ENCODE measurements around the gene B3GALT5. TPM values are rescaled to one million over a fixed set of nuclear protein-coding genes. Genes with fewer than 3 reads are reported as not detected.

Gene B3GALT5
- total RNA-seq, 1 experiment from 2014 or later: not detected

GRCh38 chr21:39680216-39680615, 67.5 kb downstream of the B3GALT5 start:
- CTCF ChIA-PET: interaction anchor here (0.6 kb wide), 1 partner anchor 12 kb away, joined by 3 read pairs; no protein-coding TSS in a partner anchor
- no peak overlapping the region for H3K27ac Mint-ChIP-seq (ENCODE audit: low read depth, unreplicated experiment)
- BruUV-seq (replicated peaks): no TSS peak
- no peak for TF ChIP-seq CTCF (IDR thresholded peaks at IDR 0.05; ENCODE audit: unreplicated experiment)
- H3K4me3 Mint-ChIP-seq (ENCODE audit: unreplicated experiment): no peak overlapping the region
- DNase-seq (ENCODE audit: unreplicated experiment): no peak
- POLR2A ChIA-PET: no interaction called here
- H3K27me3 Mint-ChIP-seq (ENCODE audit: insufficient read depth, unreplicated experiment): no peaks in the 10 kb centered on the region
- no peaks in the 10 kb centered on the region for H3K36me3 Mint-ChIP-seq (ENCODE audit: insufficient read depth, unreplicated experiment)
- H3K4me1 Mint-ChIP-seq (ENCODE audit: insufficient read depth, unreplicated experiment): peaks cover 25% of the 10 kb centered on the region
- H3K9me3 Mint-ChIP-seq (ENCODE audit: unreplicated experiment): peaks cover 13% of the 10 kb centered on the region
- intact Hi-C loops (cut with micrococcal nuclease): no loop called here

- Mint-ChIP-seq H3K36me3 (ENCODE audit: insufficient read depth, unreplicated experiment) (peaks cover 6% of the 10 kb centered on the region), H3K27me3 (ENCODE audit: insufficient read depth, unreplicated experiment) (no peaks in the 10 kb centered on the region), H3K4me3 (ENCODE audit: unreplicated experiment) (no peak overlapping the region), H3K27ac (ENCODE audit: low read depth, unreplicated experiment) (peak overlapping the region; percentile 95), H3K9me3 (ENCODE audit: unreplicated experiment) (peaks cover 13% of the 10 kb centered on the region), H3K4me1 (ENCODE audit: insufficient read depth, unreplicated experiment) (peaks cover 16% of the 10 kb centered on the region)
- no peak for TF ChIP-seq CTCF (IDR thresholded peaks at IDR 0.05; ENCODE audit: unreplicated experiment)
- BruUV-seq (replicated peaks): TSS peak; percentile 81
- CTCF ChIA-PET: interaction anchor here (0.6 kb wide), 1 partner anchor 17 kb away, joined by 3 read pairs; no protein-coding TSS in a partner anchor
- intact Hi-C loops (cut with micrococcal nuclease): no loop called here
- peak; percentile 65 for DNase-seq (ENCODE audit: unreplicated experiment)
- POLR2A ChIA-PET: interaction anchor here (1.0 to 1.4 kb wide), 2 partner anchors 18 to 139 kb away, joined by 3 read pairs; no protein-coding TSS in a partner anchor
Measured at GRCh38 chr21:39681257-39681656, 68.5 kb downstream of the B3GALT5 start.

GRCh38 chr21:39681845-39682244, 69.1 kb downstream of the B3GALT5 start:
- no peaks in the 10 kb centered on the region for H3K27me3 Mint-ChIP-seq (ENCODE audit: insufficient read depth, unreplicated experiment)
- intact Hi-C loops (cut with micrococcal nuclease): no loop called here
- H3K9me3 Mint-ChIP-seq (ENCODE audit: unreplicated experiment): peaks cover 13% of the 10 kb centered on the region
- CTCF ChIA-PET: no interaction called here
- peaks cover 13% of the 10 kb centered on the region for H3K4me1 Mint-ChIP-seq (ENCODE audit: insufficient read depth, unreplicated experiment)
- BruUV-seq (replicated peaks): no TSS peak
- DNase-seq (ENCODE audit: unreplicated experiment): peak; percentile 51
- H3K27ac Mint-ChIP-seq (ENCODE audit: low read depth, unreplicated experiment): peak overlapping the region; percentile 95
- H3K4me3 Mint-ChIP-seq (ENCODE audit: unreplicated experiment): no peak overlapping the region
- POLR2A ChIA-PET: interaction anchor here (0.7 to 1.4 kb wide), 4 partner anchors 10 to 153 kb away, joined by 3 to 5 read pairs (median 4); no protein-coding TSS in a partner anchor
- TF ChIP-seq CTCF (IDR thresholded peaks at IDR 0.05; ENCODE audit: unreplicated experiment): no peak
- peaks cover 6% of the 10 kb centered on the region for H3K36me3 Mint-ChIP-seq (ENCODE audit: insufficient read depth, unreplicated experiment)

- Mint-ChIP-seq H3K9me3 (ENCODE audit: unreplicated experiment) (peaks cover 13% of the 10 kb centered on the region), H3K4me1 (ENCODE audit: insufficient read depth, unreplicated experiment) (peaks cover 8% of the 10 kb centered on the region), H3K27ac (ENCODE audit: low read depth, unreplicated experiment) (no peak overlapping the region), H3K4me3 (ENCODE audit: unreplicated experiment) (no peak overlapping the region), H3K27me3 (ENCODE audit: insufficient read depth, unreplicated experiment) (no peaks in the 10 kb centered on the region), H3K36me3 (ENCODE audit: insufficient read depth, unreplicated experiment) (peaks cover 6% of the 10 kb centered on the region)
- intact Hi-C loops (cut with micrococcal nuclease): no loop called here
- no peak for TF ChIP-seq CTCF (IDR thresholded peaks at IDR 0.05; ENCODE audit: unreplicated experiment)
- DNase-seq (ENCODE audit: unreplicated experiment): no peak
- POLR2A ChIA-PET: no interaction called here
- CTCF ChIA-PET: interaction anchor here (0.7 to 0.8 kb wide), 2 partner anchors 123 to 167 kb away, joined by 3 to 10 read pairs; no protein-coding TSS in a partner anchor
- no TSS peak for BruUV-seq (replicated peaks)
Measured at GRCh38 chr21:39685236-39685635, 72.5 kb downstream of the B3GALT5 start.
